AG09319 (cell line): ENCODE measurements around the gene FBRS.

Source experiments
- DNase-seq: peaks from one replicate; pipeline ENCODE4 v3.0.0-alpha.2; 2010; ENCODE audit warnings: low read depth; ENCODE audit errors: extremely low read depth
- TF ChIP-seq, protein P1 (sequence below): IDR thresholded peaks from 2 replicates; pipeline ENCODE4 v1.5.1; 2011; ENCODE audit warnings: low read depth, mild to moderate bottlenecking, inconsistent platforms, low read length, moderate library complexity

FBRS gene

DNA sequence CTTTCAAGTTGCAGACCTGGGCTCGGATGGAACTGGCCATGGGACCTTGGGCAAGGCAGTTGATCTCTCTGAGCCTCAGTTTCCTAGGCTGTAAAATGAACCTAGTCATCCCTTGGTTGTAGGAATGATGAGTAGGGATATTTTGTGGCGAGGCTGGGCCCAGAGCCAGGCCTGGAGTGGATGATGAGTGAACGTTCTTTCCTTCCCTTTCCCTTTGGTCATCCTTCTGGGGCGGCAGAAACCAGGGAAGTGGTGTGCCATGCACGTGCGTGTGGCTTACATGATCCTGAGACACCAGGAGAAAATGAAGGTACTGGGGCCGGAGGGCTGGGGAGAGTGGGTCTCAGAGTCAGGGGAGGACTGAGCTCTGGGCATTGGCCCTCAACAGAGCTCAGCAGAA is 8.4 kb downstream of the FBRS start:
- TF ChIP-seq, protein P1, sequence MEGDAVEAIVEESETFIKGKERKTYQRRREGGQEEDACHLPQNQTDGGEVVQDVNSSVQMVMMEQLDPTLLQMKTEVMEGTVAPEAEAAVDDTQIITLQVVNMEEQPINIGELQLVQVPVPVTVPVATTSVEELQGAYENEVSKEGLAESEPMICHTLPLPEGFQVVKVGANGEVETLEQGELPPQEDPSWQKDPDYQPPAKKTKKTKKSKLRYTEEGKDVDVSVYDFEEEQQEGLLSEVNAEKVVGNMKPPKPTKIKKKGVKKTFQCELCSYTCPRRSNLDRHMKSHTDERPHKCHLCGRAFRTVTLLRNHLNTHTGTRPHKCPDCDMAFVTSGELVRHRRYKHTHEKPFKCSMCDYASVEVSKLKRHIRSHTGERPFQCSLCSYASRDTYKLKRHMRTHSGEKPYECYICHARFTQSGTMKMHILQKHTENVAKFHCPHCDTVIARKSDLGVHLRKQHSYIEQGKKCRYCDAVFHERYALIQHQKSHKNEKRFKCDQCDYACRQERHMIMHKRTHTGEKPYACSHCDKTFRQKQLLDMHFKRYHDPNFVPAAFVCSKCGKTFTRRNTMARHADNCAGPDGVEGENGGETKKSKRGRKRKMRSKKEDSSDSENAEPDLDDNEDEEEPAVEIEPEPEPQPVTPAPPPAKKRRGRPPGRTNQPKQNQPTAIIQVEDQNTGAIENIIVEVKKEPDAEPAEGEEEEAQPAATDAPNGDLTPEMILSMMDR, result no peak
- DNase-seq, result no peak

DNA sequence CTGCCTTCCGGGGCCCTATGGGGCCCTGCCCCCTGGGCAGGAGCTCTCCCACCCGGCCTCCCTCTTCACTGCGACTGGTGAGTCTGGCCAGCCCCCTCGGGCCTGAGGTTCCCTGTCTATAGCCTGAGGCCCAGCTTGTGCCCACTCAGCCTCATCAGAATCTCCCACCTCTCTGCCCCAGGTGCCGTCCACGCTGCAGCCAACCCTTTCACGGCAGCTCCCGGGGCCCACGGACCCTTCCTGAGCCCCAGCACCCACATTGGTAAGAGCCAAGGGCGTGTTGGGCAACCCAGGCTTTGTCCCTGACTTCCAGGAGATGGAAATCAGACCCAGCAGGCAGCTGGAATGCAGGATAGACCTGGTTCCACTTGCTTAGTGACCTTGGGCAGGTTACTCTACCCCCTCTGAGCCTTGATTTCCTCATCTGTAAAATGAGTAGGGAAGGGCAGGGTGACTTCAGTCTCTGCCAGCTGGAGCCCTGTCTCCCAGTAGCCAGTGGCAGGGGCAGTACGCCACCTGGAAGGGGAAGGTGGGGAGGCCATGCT is 9.2 kb downstream of the FBRS start:
- no peak for DNase-seq

DNA sequence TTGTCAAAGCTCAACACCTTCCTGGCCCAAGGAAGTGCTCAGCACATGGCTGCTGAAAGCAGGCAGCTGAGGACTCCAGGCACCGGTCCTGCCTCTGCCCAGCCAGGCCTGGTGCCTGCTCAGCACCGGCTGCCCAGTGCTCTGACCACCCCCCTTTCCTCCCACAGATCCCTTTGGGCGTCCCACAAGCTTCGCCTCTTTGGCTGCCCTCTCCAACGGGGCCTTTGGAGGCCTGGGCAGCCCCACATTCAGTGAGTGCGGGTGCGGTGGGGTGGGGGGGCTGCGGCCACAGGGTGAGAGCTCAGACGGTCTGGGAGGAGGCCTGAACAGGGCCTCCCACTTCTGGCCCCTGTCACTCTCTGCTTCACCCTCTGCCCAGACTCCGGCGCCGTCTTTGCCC is 10.2 kb downstream of the FBRS start:
- TF ChIP-seq, protein P1, result no peak
- no peak for DNase-seq

More for the DNA sequence above, 9.2 kb downstream of the FBRS start:
- TF ChIP-seq, protein P1, result no peak

DNA sequence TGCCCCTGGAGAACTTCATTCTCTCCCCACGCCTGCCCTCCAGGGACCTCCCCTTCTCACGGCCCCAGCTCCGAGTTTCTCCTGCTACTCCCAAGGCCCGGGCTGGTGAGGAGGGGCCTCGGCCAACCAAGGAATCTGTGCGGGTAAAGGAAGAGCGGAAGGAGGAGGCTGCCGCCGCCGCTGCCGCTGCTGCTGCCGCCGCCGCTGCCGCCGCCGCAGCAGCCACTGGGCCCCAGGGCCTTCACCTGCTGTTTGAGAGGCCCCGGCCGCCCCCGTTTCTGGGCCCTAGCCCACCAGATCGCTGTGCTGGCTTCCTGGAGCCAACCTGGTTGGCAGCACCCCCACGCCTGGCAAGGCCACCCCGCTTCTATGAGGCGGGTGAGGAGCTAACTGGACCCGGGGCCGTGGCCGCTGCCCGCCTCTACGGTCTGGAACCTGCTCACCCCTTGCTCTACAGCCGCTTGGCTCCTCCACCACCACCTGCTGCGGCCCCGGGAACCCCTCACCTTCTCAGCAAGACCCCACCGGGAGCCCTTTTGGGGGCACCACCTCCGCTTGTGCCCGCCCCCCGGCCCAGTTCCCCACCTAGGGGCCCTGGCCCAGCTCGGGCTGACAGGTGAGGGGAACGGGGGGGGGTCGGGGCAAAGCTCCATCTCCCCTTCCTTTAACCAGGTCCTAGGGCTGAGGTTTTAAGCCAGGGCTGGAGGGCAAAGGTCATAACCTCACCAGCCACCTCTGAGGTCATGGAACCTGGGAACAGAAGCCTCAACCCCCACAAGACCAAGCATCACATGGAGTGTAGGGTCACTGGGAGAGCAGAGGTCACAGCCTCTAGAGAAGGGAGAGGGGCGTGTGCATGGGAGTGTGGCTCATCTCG is 11.0 kb downstream of the FBRS start:
- TF ChIP-seq, protein P1, result no peak
- DNase-seq, result no peak

DNA sequence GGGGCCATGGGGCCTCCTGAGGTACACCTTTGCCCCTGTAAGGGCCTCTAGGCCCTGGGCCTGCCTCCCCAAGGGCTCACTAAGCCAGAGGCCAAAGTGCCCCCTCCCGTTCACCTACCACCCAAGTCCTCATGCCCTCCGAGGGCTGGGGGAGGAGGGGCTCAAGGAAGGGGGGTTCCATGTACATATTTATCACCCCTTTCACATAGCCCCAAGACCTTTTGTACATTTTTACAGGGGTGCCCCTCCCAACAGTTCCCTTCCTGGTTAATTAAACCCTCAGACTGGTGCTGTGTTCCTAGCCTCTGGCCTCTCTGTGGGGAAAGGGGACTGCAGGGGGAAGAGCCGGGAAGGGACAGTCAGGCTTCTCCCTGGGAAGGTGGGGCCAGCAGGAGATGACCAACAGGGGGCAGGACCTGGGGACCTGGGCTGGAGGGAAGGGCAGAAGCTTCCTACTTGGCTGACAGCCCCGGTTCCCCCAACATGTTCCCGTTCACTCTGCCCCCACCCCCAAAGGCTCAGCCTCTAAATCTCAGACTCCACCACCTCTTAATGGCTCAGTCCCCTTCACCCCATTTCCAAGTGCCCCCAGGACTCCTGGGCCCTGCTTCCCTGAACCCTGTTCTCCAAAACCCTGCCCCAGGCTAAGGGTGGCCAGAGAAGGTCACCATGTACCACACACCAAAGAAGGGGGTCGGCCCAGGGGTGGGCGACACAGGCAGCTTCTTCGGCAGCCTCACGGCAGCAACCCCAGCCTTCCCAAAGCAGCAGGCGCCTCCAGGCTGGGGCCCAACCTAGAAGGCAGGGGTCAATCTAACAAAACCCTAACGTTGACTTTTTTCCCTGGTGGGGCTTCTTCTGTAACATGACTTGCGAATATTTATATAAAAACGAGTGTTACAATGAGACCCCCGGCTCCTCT is 11.9 kb downstream of the FBRS start:
- DNase-seq, result no peak
- TF ChIP-seq, protein P1, result no peak; the same call in 1 of the 2 replicates

DNA sequence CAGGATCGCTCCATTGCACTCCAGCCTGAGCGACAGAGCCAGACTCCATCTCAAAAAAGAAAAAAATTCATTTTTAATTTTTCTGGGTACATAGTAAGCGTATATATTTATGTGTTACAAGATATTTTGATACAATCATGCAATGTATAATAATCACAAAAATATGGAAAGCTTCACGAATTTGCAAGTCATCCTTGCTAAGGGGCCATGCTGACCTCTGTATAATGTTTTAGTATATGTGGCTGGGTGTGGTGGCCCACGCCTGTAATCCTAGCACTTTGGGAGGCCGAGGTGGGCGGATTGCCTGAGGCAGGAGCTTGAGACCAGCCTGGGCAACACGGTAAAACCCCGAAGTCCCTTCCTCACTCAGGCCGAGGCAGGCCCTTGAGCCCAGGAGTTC is 16.9 kb downstream of the FBRS start:
- no peak for DNase-seq
- TF ChIP-seq, protein P1, result no peak
